IMR-90 (cell line): ENCODE measurements around the gene TMIGD1. TPM values are rescaled to one million over a fixed set of nuclear protein-coding genes. Genes with fewer than 3 reads are reported as not detected.
A peak's percentile ranks its signal among the peaks of the same experiment; 100 is the strongest.

Experiments
- ATAC-seq: fragments of 200-7000 bp; cut with Tn5 transposase; 2 replicates; pipeline ENCODE4 v1.9.1; 2020; ENCODE audit warnings: low read depth, mild to moderate bottlenecking, moderate library complexity
- BruUV-seq: library from RNA; stranded (reverse); fragments of 400-500 nt; replicated peaks from 2 replicates; lab custom pipeline; 2021; lab: Mats Ljungman, UMichigan
- CTCF ChIA-PET: fragments of 300-600 bp; formaldehyde crosslinking; extraction: SDS; loops from one replicate; lab custom pipeline; 2021; ENCODE audit warnings: antibody characterized with exemption; lab: Yijun Ruan, JAX
- POLR2A ChIA-PET: fragments of 300-600 bp; sonication (Branson Sonifier 250); formaldehyde crosslinking; loops from one replicate; lab custom pipeline; 2022; ENCODE audit warnings: antibody characterized with exemption; ENCODE audit not compliant: unreplicated experiment; lab: Charles Lee
- DNase-seq: peaks from one replicate; pipeline ENCODE4 v3.0.0; 2013
- H2AFZ ChIP-seq: replicated peaks from 2 replicates; pipeline ENCODE3; 2013; ENCODE audit warnings: low read length, mild to moderate bottlenecking; ENCODE audit not compliant: poor library complexity
- H2AK5ac ChIP-seq: 2 replicates; pipeline ENCODE4 v1.6.1; 2013; ENCODE audit warnings: low read depth, low read length, inconsistent platforms
- H2AK9ac ChIP-seq: replicated peaks from 2 replicates; pipeline ENCODE3; 2013; ENCODE audit warnings: mild to moderate bottlenecking, low read depth, low read length, moderate library complexity; ENCODE audit not compliant: poor library complexity
- H2BK120ac ChIP-seq: 2 replicates; pipeline ENCODE4 v1.6.1; 2013; ENCODE audit warnings: low read depth, low read length, inconsistent platforms
- H2BK15ac ChIP-seq: 3 replicates; pipeline ENCODE4 v1.6.1; 2013; ENCODE audit warnings: low read depth, low read length, inconsistent platforms
- H2BK20ac ChIP-seq: 2 replicates; pipeline ENCODE4 v1.6.1; 2013; ENCODE audit warnings: low read depth, mild to moderate bottlenecking, inconsistent platforms, low read length, moderate library complexity
- H2BK5ac ChIP-seq: 2 replicates; pipeline ENCODE4 v1.6.1; 2013; ENCODE audit warnings: mild to moderate bottlenecking, low read depth, low read length, inconsistent platforms; ENCODE audit not compliant: poor library complexity, severe bottlenecking
- H3K14ac ChIP-seq: replicated peaks from 2 replicates; pipeline ENCODE4 v1.6.1; 2013; ENCODE audit warnings: low read depth, low read length, inconsistent platforms
- H3K18ac ChIP-seq: 2 replicates; pipeline ENCODE4 v1.6.1; 2013; ENCODE audit warnings: low read depth, low read length, control low read depth
- H3K23ac ChIP-seq: 2 replicates; pipeline ENCODE4 v1.6.1; 2013; ENCODE audit warnings: low read depth, low read length, inconsistent platforms
- H3K27ac ChIP-seq: 2 replicates; pipeline ENCODE4 v1.5.1; 2013; ENCODE audit warnings: mild to moderate bottlenecking, control low read depth, low read length; ENCODE audit not compliant: insufficient read depth
- H3K27me3 ChIP-seq: 2 replicates; pipeline ENCODE4 v1.6.1; 2013; ENCODE audit warnings: low read length; ENCODE audit not compliant: control insufficient read depth, insufficient read depth
- H3K36me3 ChIP-seq: 2 replicates; pipeline ENCODE4 v1.6.1; 2013; ENCODE audit warnings: low read length, mixed read lengths; ENCODE audit not compliant: control insufficient read depth, insufficient read depth
- H3K4ac ChIP-seq: 2 replicates; pipeline ENCODE4 v1.6.1; 2013; ENCODE audit warnings: low read depth, low read length, inconsistent platforms
- H3K4me1 ChIP-seq: 2 replicates; pipeline ENCODE4 v1.6.1; 2013; ENCODE audit warnings: low read length, mixed read lengths; ENCODE audit not compliant: control insufficient read depth, insufficient read depth
- H3K4me2 ChIP-seq: 2 replicates; pipeline ENCODE4 v1.6.1; 2013; ENCODE audit warnings: low read depth, mild to moderate bottlenecking, control low read depth, low read length, moderate library complexity
- H3K4me3 ChIP-seq: 2 replicates; pipeline ENCODE4 v1.5.1; 2013; ENCODE audit warnings: low read depth, mild to moderate bottlenecking, control low read depth, low read length, moderate library complexity; ENCODE audit not compliant: insufficient read depth
- H3K56ac ChIP-seq: 2 replicates; pipeline ENCODE4 v1.6.1; 2013; ENCODE audit warnings: low read length, inconsistent platforms; ENCODE audit not compliant: insufficient read depth; ENCODE audit errors: extremely low read depth
- H3K79me1 ChIP-seq, 2 experiments: 2 replicates each; pipeline ENCODE4 v1.6.1; 2013; ENCODE audit warnings: low read length in 2 of 2, inconsistent platforms in 1 of 2, low read depth in 1 of 2
- H3K9ac ChIP-seq: 2 replicates; pipeline ENCODE4 v1.6.1; 2013; ENCODE audit warnings: low read depth, low read length, control low read depth
- H3K9me1 ChIP-seq: 2 replicates; pipeline ENCODE4 v1.6.1; 2013; ENCODE audit warnings: low read length, inconsistent platforms; ENCODE audit not compliant: insufficient read depth
- H3K9me3 ChIP-seq: 2 replicates; pipeline ENCODE4 v1.6.1; 2013; ENCODE audit warnings: low read length; ENCODE audit not compliant: control insufficient read depth, insufficient read depth
- H4K20me1 ChIP-seq: 2 replicates; pipeline ENCODE4 v1.6.1; 2013; ENCODE audit warnings: low read length, inconsistent platforms; ENCODE audit not compliant: insufficient read depth
- H4K5ac ChIP-seq: 2 replicates; pipeline ENCODE4 v1.6.1; 2013; ENCODE audit warnings: mild to moderate bottlenecking, low read depth, low read length, control low read depth
- H4K8ac ChIP-seq, 2 experiments: 2 replicates each; pipeline ENCODE4 v1.6.1; 2013; ENCODE audit warnings: low read depth in 2 of 2, low read length in 2 of 2, control low read depth in 1 of 2, inconsistent platforms in 1 of 2
- H4K91ac ChIP-seq: 2 replicates; pipeline ENCODE4 v1.6.1; 2013; ENCODE audit warnings: low read depth, low read length, inconsistent platforms; ENCODE audit not compliant: insufficient read depth
- BHLHE40 ChIP-seq: fragments of 150-350 bp; IDR thresholded peaks from 2 replicates; pipeline ENCODE4 v1.6.1; 2016; ENCODE audit warnings: mild to moderate bottlenecking, low read depth, low read length
- CEBPB ChIP-seq: IDR thresholded peaks from 2 replicates; pipeline ENCODE4 v1.6.1; 2012; ENCODE audit warnings: low read depth, low read length, improper control_type of control experiment
- CHD1 ChIP-seq: IDR thresholded peaks from 2 replicates; pipeline ENCODE4 v1.6.1; 2012; ENCODE audit warnings: low read depth, low read length, improper control_type of control experiment
- FOS ChIP-seq: fragments of 150-350 bp; IDR thresholded peaks from 2 replicates; pipeline ENCODE4 v1.6.1; 2016; ENCODE audit warnings: low read depth, low read length
- MAZ ChIP-seq: IDR thresholded peaks from 2 replicates; pipeline ENCODE4 v1.6.1; 2012; ENCODE audit warnings: low read depth, mild to moderate bottlenecking, low read length, improper control_type of control experiment, moderate library complexity, borderline replicate concordance
- MXI1 ChIP-seq: IDR thresholded peaks from 2 replicates; pipeline ENCODE4 v1.6.1; 2012; ENCODE audit warnings: low read depth, mild to moderate bottlenecking, low read length, moderate library complexity, borderline replicate concordance
- NFE2L2 ChIP-seq: fragments of 150-350 bp; IDR thresholded peaks from 2 replicates; pipeline ENCODE4 v1.6.1; 2016; ENCODE audit warnings: low read depth, mild to moderate bottlenecking, low read length
- POLR2A ChIP-seq: IDR thresholded peaks from 2 replicates; pipeline ENCODE4 v1.6.1; 2012; ENCODE audit warnings: mild to moderate bottlenecking, low read depth, low read length
- RAD21 ChIP-seq: IDR thresholded peaks from 2 replicates; pipeline ENCODE4 v1.6.1; 2012; ENCODE audit warnings: low read length, improper control_type of control experiment
- RCOR1 ChIP-seq: IDR thresholded peaks from 2 replicates; pipeline ENCODE4 v1.6.1; 2012; ENCODE audit warnings: mild to moderate bottlenecking, low read length, improper control_type of control experiment; ENCODE audit not compliant: insufficient replicate concordance
- RFX5 ChIP-seq: IDR thresholded peaks from 2 replicates; pipeline ENCODE4 v1.8.0; 2012; ENCODE audit warnings: low read depth, mild to moderate bottlenecking, low read length, moderate library complexity
- SMC3 ChIP-seq: fragments of 150-350 bp; IDR thresholded peaks from 2 replicates; pipeline ENCODE4 v1.6.1; 2016; ENCODE audit warnings: low read depth, mild to moderate bottlenecking, antibody characterized with exemption, low read length, moderate library complexity
- WGBS, 2 experiments: methylation state at CpG; one replicate each; pipeline versions ENCODE4 v1.1.5 to v1.1.7; 2013; ENCODE audit warnings: missing lambda C conversion rate in 2 of 2; ENCODE audit not compliant: insufficient read length in 1 of 2; ENCODE audit errors: extremely low coverage in 2 of 2; 5-methylcytosine and 5-hydroxymethylcytosine counted together
- dilution Hi-C: fragments of 300-500 bp; cut with HindIII; formaldehyde crosslinking; loops from one replicate; pipeline ENCODE4 v1.14.3; 2018; ENCODE audit warnings: low sequenced_read_pairs; ENCODE audit not compliant: unreplicated experiment
- in situ Hi-C: fragments of 300-500 bp; cut with MboI; formaldehyde crosslinking; loops from 3 replicates; pipeline ENCODE4 v1.14.3; 2019; ENCODE audit warnings: low sequenced_read_pairs, inconsistent platforms, mixed read lengths
- intact Hi-C: fragments of 100-400 bp; cut with micrococcal nuclease; formaldehyde crosslinking; loops from 2 replicates; pipeline ENCODE4 v1.10.0; 2022
- polyA plus RNA-seq, 3 experiments: library from polyadenylated mRNA; depleted of rRNA; stranded (reverse); fragments of >200 nt; gene quantifications; 2 replicates each; pipeline ENCODE4 v1.2.3, GENCODE V29; 2012; ENCODE audit warnings: low replicate concordance in 1 of 3
- total RNA-seq: library from RNA; depleted of rRNA; stranded (reverse); fragments of >200 nt; gene quantifications from 2 replicates; pipeline ENCODE4 v1.2.3, GENCODE V29; 2012

Gene TMIGD1
- total and polyA plus RNA-seq, 2 of the 4 experiments (the other 2 are of a cell fraction), result not detected

DNA sequence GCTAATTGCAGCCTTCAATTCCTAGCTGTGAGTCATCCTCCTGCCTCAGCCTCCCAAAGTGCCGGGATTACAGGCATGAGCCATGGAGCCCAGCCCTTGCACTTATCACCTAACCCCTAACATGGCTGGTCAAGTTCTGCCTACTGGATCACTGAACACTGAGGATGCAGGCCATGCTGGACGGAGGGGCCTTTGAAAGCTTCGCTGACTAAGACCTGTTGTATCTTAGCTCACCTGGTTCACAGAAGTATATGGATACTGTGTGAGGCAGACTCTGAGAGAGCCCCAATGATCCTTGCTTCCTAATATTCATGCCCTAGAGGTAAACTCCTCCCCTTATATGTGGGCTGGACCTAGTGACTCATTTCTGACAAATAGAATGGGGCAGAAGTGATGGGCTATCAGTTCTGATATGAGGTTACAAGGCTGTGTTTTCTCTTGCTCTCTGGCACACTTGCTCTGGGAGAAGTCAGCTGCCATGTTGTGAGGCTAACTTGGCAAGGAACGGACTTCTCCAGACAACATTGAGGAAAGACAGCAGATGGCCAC is 11.7 kb upstream of the TMIGD1 start:
- Histone ChIP-seq H3K9me3 (no peaks in the 10 kb centered on the region), H3K18ac (peak overlapping the region; percentile 70), H2BK15ac (peak overlapping the region; percentile 51; the same call in 2 of the 3 replicates), H2AK9ac (no peak overlapping the region), H2AK5ac (peak overlapping the region; percentile 73; the same call in 1 of the 2 replicates), H3K27me3 (no peaks in the 10 kb centered on the region), H2AFZ (peak overlapping the region; percentile 47), H3K4me3 (no peak overlapping the region), H3K14ac (peak overlapping the region; percentile 10), H3K36me3 (no peaks in the 10 kb centered on the region), H3K56ac (no peak overlapping the region), H3K9ac (no peak overlapping the region), H2BK5ac (peak overlapping the region; percentile 4), H4K91ac (peak overlapping the region; percentile 2; the same call in 1 of the 2 replicates), H3K4me2 (no peak overlapping the region), H3K4me1 (peaks cover 17% of the 10 kb centered on the region), H4K20me1 (peaks cover 5% of the 10 kb centered on the region; the same call in 1 of the 2 replicates), H3K79me1 (no peaks in the 10 kb centered on the region), H3K9me1 (peaks cover 7% of the 10 kb centered on the region), H4K8ac (no peak overlapping the region; a peak in 2 of 4 replicates), H3K4ac (peak overlapping the region; percentile 41; the same call in 1 of the 2 replicates), H4K5ac (peak overlapping the region; percentile 43), H3K27ac (no peak overlapping the region), H2BK120ac (peak overlapping the region; percentile 14; the same call in 1 of the 2 replicates), H2BK20ac (peak overlapping the region; percentile 35), H3K23ac (no peak overlapping the region)
- WGBS, 2 experiments, result 86% methylated on average over 1 of the region's 4 CpGs; no CpG with 5 or more reads in 1 of the 2 experiments
- in situ Hi-C loops (no loop called here), intact Hi-C loops (no loop called here), dilution Hi-C loops (no loop called here)
- ATAC-seq, result no peak
- ChIA-PET POLR2A (no interaction called here), CTCF (no interaction called here)
- TF ChIP-seq POLR2A (no peak), MXI1 (no peak), CHD1 (no peak), CEBPB (no peak), RFX5 (no peak), FOS (no peak), NFE2L2 (no peak), RCOR1 (no peak), BHLHE40 (no peak), SMC3 (no peak), MAZ (no peak), RAD21 (no peak)
- no peak for DNase-seq
- no TSS peak for BruUV-seq
